H9 (cell line): ENCODE results near the gene TRMU. TPM values are rescaled to one million over a fixed set of nuclear protein-coding genes. Genes with fewer than 3 reads are reported as not detected.
A peak's percentile ranks its signal among the peaks of the same experiment; 100 is the strongest.

ENCODE experiments used
- DNase-seq: peaks from one replicate; pipeline ENCODE4 v3.0.0-alpha.2; 2017
- H2AFZ ChIP-seq: one replicate; pipeline ENCODE4 v1.6.1; 2013; ENCODE audit warnings: mild to moderate bottlenecking, low read length, control low read depth, moderate library complexity
- H2AK5ac ChIP-seq: 2 replicates; pipeline ENCODE4 v1.6.1; 2013; ENCODE audit warnings: low read length, control low read depth, mixed read lengths; ENCODE audit not compliant: insufficient read length
- H2BK120ac ChIP-seq: one replicate; pipeline ENCODE4 v1.6.1; 2013; ENCODE audit warnings: low read depth, mild to moderate bottlenecking, low read length, control low read depth, inconsistent platforms; ENCODE audit not compliant: poor library complexity, severe bottlenecking
- H2BK12ac ChIP-seq: 2 replicates; pipeline ENCODE4 v1.6.1; 2013; ENCODE audit warnings: low read length, control low read depth, mixed read lengths, low read depth; ENCODE audit not compliant: insufficient read length
- H2BK15ac ChIP-seq: 2 replicates; pipeline ENCODE4 v1.6.1; 2013; ENCODE audit warnings: low read depth, low read length, control low read depth
- H2BK20ac ChIP-seq: one replicate; pipeline ENCODE4 v1.6.1; 2013; ENCODE audit warnings: low read depth, mild to moderate bottlenecking, low read length, control low read depth, inconsistent platforms; ENCODE audit not compliant: poor library complexity, severe bottlenecking
- H2BK5ac ChIP-seq: 2 replicates; pipeline ENCODE4 v1.6.1; 2013; ENCODE audit warnings: low read length, control low read depth, mixed read lengths; ENCODE audit not compliant: insufficient read length
- H3K14ac ChIP-seq: 2 replicates; pipeline ENCODE4 v1.6.1; 2013; ENCODE audit warnings: low read length, control low read depth; ENCODE audit not compliant: insufficient read depth
- H3K18ac ChIP-seq: 2 replicates; pipeline ENCODE4 v1.6.1; 2013; ENCODE audit warnings: low read depth, mild to moderate bottlenecking, mixed read lengths, low read length, control low read depth; ENCODE audit not compliant: insufficient read length
- H3K23ac ChIP-seq: 2 replicates; pipeline ENCODE4 v1.6.1; 2013; ENCODE audit warnings: low read length, control low read depth, mixed read lengths, low read depth; ENCODE audit not compliant: insufficient read length
- H3K23me2 ChIP-seq: 2 replicates; pipeline ENCODE4 v1.6.1; 2013; ENCODE audit warnings: low read depth, mild to moderate bottlenecking, mixed read lengths, low read length, control low read depth; ENCODE audit not compliant: insufficient read length, poor library complexity, severe bottlenecking
- H3K27ac ChIP-seq: 2 replicates; pipeline ENCODE4 v1.5.1; 2013; ENCODE audit warnings: low read length, control low read depth, mixed read lengths, low read depth; ENCODE audit not compliant: insufficient read length
- H3K27me3 ChIP-seq: 2 replicates; pipeline ENCODE4 v1.6.1; 2013; ENCODE audit warnings: low read length, control low read depth, inconsistent platforms; ENCODE audit not compliant: insufficient read depth
- H3K4ac ChIP-seq: 2 replicates; pipeline ENCODE4 v1.6.1; 2013; ENCODE audit warnings: low read depth, mild to moderate bottlenecking, control low read depth, inconsistent platforms, low read length, moderate library complexity
- H3K4me1 ChIP-seq: 2 replicates; pipeline ENCODE4 v1.6.1; 2013; ENCODE audit warnings: low read length, control low read depth, inconsistent platforms; ENCODE audit not compliant: insufficient read depth
- H3K4me2 ChIP-seq: 2 replicates; pipeline ENCODE4 v1.6.1; 2013; ENCODE audit warnings: low read length, control low read depth, mixed read lengths; ENCODE audit not compliant: insufficient read length, insufficient read depth
- H3K56ac ChIP-seq: 2 replicates; pipeline ENCODE4 v1.6.1; 2013; ENCODE audit warnings: low read depth, mild to moderate bottlenecking, mixed read lengths, low read length, control low read depth; ENCODE audit not compliant: insufficient read length
- H3K79me1 ChIP-seq: 2 replicates; pipeline ENCODE4 v1.6.1; 2013; ENCODE audit warnings: low read depth, mild to moderate bottlenecking, moderate library complexity, low read length, control low read depth, inconsistent platforms; ENCODE audit not compliant: insufficient read depth, poor library complexity, severe bottlenecking
- H3K79me2 ChIP-seq: 2 replicates; pipeline ENCODE4 v1.6.1; 2013; ENCODE audit warnings: low read length, control low read depth, inconsistent platforms; ENCODE audit not compliant: insufficient read depth
- H3K9ac ChIP-seq: 2 replicates; pipeline ENCODE4 v1.6.1; 2013; ENCODE audit warnings: low read length, control low read depth, mixed read lengths; ENCODE audit not compliant: insufficient read length; ENCODE audit errors: extremely low read depth
- H3K9me3 ChIP-seq: one replicate; pipeline ENCODE4 v1.6.1; 2013; ENCODE audit warnings: low read depth, low read length, inconsistent platforms; ENCODE audit not compliant: control insufficient read depth
- H3T11ph ChIP-seq: one replicate; pipeline ENCODE4 v1.6.1; 2013; ENCODE audit warnings: mild to moderate bottlenecking, low read length, control low read depth, inconsistent platforms
- H4K20me1 ChIP-seq: one replicate; pipeline ENCODE4 v1.6.1; 2013; ENCODE audit not compliant: control insufficient read depth, insufficient read length, insufficient read depth
- H4K5ac ChIP-seq: 2 replicates; pipeline ENCODE4 v1.6.1; 2013; ENCODE audit warnings: low read depth, mild to moderate bottlenecking, mixed read lengths, low read length, control low read depth; ENCODE audit not compliant: insufficient read length
- H4K8ac ChIP-seq: replicated peaks from 2 replicates; pipeline ENCODE4 v1.6.1; 2013; ENCODE audit warnings: low read length, control low read depth, mixed read lengths, low read depth; ENCODE audit not compliant: insufficient read length
- H4K91ac ChIP-seq: 2 replicates; pipeline ENCODE4 v1.6.1; 2013; ENCODE audit warnings: low read depth, mild to moderate bottlenecking, moderate library complexity, mixed read lengths, low read length, control low read depth; ENCODE audit not compliant: insufficient read length
- H3K27ac Mint-ChIP-seq, 3 experiments: 2 replicates in 2 of 3; 3 replicates in 1 of 3; pipeline ENCODE4 v1.8.0; 2020 to 2021; ENCODE audit warnings: mixed read lengths in 3 of 3, mild to moderate bottlenecking in 1 of 3, moderate library complexity in 1 of 3
- H3K27me3 Mint-ChIP-seq: 2 replicates; pipeline ENCODE4 v1.8.0; 2021; ENCODE audit warnings: low read depth, mild to moderate bottlenecking, moderate library complexity, mixed read lengths
- H3K36me3 Mint-ChIP-seq, 3 experiments: 2 replicates in 2 of 3; 3 replicates in 1 of 3; pipeline ENCODE4 v1.8.0; 2020 to 2021; ENCODE audit warnings: low read depth in 3 of 3, mixed read lengths in 3 of 3; ENCODE audit not compliant: insufficient read depth in 1 of 3
- H3K4me1 Mint-ChIP-seq, 2 experiments: 2 replicates each; pipeline ENCODE4 v1.8.0; 2020; ENCODE audit warnings: mixed read lengths in 2 of 2
- H3K4me3 Mint-ChIP-seq, 2 experiments: 2 replicates in 1 of 2; 3 replicates in 1 of 2; pipeline ENCODE4 v1.8.0; 2020 to 2021; ENCODE audit warnings: mild to moderate bottlenecking in 2 of 2, mixed read lengths in 2 of 2, moderate library complexity in 1 of 2
- H3K9me3 Mint-ChIP-seq, 2 experiments: 2 replicates in 1 of 2; 3 replicates in 1 of 2; pipeline ENCODE4 v1.8.0; 2020; ENCODE audit warnings: mild to moderate bottlenecking in 2 of 2, mixed read lengths in 2 of 2, moderate library complexity in 1 of 2
- CTCF ChIP-seq: fragments of 200-600 bp; sonication (generic); conservative IDR thresholded peaks from 3 replicates; pipeline ENCODE4 v1.8.0; 2021; ENCODE audit warnings: antibody characterized with exemption, mild to moderate bottlenecking
- WGBS: extraction: QIAGEN DNeasy Blood & Tissue Kit; methylation state at CpG from one replicate; pipeline ENCODE4 v1.1.7; 2013; ENCODE audit warnings: missing lambda C conversion rate, low lambda C conversion rate, mixed read lengths; ENCODE audit not compliant: insufficient read length; ENCODE audit errors: extremely low coverage; 5-methylcytosine and 5-hydroxymethylcytosine counted together
- total RNA-seq: library from RNA; stranded (reverse); gene quantifications from 2 replicates; pipeline ENCODE4 v1.2.1, GENCODE V29; 2021

TRMU gene
- total RNA-seq, 1 experiment from 2014 or later = 86.3 TPM

DNA sequence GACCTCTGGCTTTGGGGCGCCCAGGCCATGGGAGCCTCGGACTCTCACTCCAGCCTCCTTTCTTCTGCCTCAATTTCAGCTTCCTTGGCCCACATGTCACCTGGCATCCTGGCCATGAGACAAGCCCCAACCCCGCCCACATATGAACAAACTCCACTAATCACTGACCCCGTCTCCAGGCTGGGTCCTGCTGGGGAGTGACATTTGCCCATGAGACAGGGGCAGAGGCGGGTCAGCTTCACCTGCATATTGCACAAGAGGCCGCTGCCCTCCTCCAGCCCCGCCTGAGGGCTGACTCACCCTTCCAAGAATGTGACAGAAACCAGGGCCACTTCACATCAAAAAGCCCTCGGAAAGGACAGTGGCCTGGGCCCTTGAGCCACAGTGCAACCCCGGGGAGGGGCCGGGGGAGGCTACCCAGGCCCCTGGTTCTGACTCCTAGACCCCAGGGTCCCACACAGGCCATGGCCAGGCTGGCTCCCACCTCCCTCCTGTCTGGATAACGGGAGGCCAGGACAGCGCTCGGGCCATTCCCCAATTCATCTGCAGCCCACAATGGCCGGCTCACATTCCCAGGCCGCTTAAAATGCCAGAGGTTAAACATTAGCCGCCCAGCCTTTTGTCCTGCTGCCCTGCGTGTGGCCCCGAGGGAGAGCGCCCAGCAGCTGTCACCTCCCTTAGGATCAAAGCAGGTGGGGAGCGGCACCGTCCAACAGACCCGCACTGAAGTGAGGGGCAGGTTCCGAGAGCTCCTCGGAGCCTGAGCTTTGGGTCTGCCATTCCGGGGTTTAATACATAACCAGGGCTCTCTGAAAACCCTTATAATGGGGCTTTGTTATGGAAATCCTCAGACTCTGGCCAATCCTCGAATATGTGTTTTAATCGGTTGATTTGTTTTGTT lies 42.3 kb downstream of the TRMU start:
- Histone ChIP-seq H4K20me1 (peaks cover 2% of the 10 kb centered on the region), H3K18ac (no peak overlapping the region), H3K9me3 (no peaks in the 10 kb centered on the region), H2AK5ac (no peak overlapping the region), H3K14ac (no peak overlapping the region; the same call in 1 of the 2 replicates), H3K27me3 (no peaks in the 10 kb centered on the region), H3K4ac (no peak overlapping the region), H3K79me1 (no peaks in the 10 kb centered on the region), H3K23me2 (peaks cover 4% of the 10 kb centered on the region), H2BK20ac (no peak overlapping the region), H2BK12ac (no peak overlapping the region), H3K9ac (no peak overlapping the region), H3K56ac (no peak overlapping the region), H4K91ac (no peak overlapping the region), H3K23ac (no peak overlapping the region), H3K4me2 (no peak overlapping the region), H4K8ac (no peak overlapping the region), H3K4me1 (peaks cover 6% of the 10 kb centered on the region; the same call in 1 of the 2 replicates), H3T11ph (no peak overlapping the region), H3K79me2 (no peaks in the 10 kb centered on the region), H2BK120ac (no peak overlapping the region), H2AFZ (no peak overlapping the region), H4K5ac (no peak overlapping the region), H2BK15ac (no peak overlapping the region), H3K27ac (no peak overlapping the region), H2BK5ac (no peak overlapping the region)
- no peaks in the 10 kb centered on the region for H3K27me3 Mint-ChIP-seq
- H3K4me1 Mint-ChIP-seq = peaks cover 42 to 47% of the 10 kb centered on the region in 2 experiments
- no peak for TF ChIP-seq CTCF
- H3K36me3 Mint-ChIP-seq = peaks cover 14 to 36% (median 24%) of the 10 kb centered on the region in 3 experiments
- peak overlapping the region; percentile 22 to 54; a peak in 4 of 5 replicates for H3K4me3 Mint-ChIP-seq
- H3K9me3 Mint-ChIP-seq = peaks cover 5 to 7% of the 10 kb centered on the region in 2 experiments; a peak in 2 of 5 replicates
- peak overlapping the region; percentile 81 to 94 (median 84) for H3K27ac Mint-ChIP-seq
- peak; percentile 82 for DNase-seq
- WGBS = no CpG with 5 or more reads among the region's 27 CpGs
